Liver (tissue), 9 donors: ENCODE measurements around the gene RIMBP2. TPM values are rescaled to one million over a fixed set of nuclear protein-coding genes. Genes with fewer than 3 reads are reported as not detected.

Source experiments
- DNase-seq: peaks from one replicate; pipeline ENCODE4 v3.0.0-alpha.2; 2017; ENCODE audit warnings: low spot score
- H3K27ac ChIP-seq, 2 donors: one replicate each; pipeline ENCODE4 v1.7.0; 2013; ENCODE audit warnings: inconsistent platforms in 2 of 2, low read length in 2 of 2, control low read depth in 1 of 2, low read depth in 1 of 2, mild to moderate bottlenecking in 1 of 2
- H3K27me3 ChIP-seq, 4 donors: one replicate each; pipeline versions ENCODE4 v1.6.1 to v1.7.0; 2013; ENCODE audit warnings: low read length in 3 of 4, inconsistent platforms in 1 of 4, mild to moderate bottlenecking in 1 of 4, moderate library complexity in 1 of 4; ENCODE audit not compliant: control insufficient read depth in 4 of 4, insufficient read depth in 4 of 4
- H3K36me3 ChIP-seq, 4 donors: one replicate each; pipeline versions ENCODE4 v1.6.1 to v1.7.0; 2013; ENCODE audit warnings: low read length in 3 of 4, mild to moderate bottlenecking in 3 of 4, low read depth in 1 of 4, moderate library complexity in 1 of 4; ENCODE audit not compliant: control insufficient read depth in 4 of 4, insufficient read depth in 3 of 4
- H3K4me1 ChIP-seq, 4 donors: one replicate each; pipeline versions ENCODE4 v1.6.1 to v1.7.0; 2013; ENCODE audit warnings: low read length in 3 of 4, mild to moderate bottlenecking in 3 of 4, moderate library complexity in 1 of 4; ENCODE audit not compliant: control insufficient read depth in 4 of 4, insufficient read depth in 4 of 4
- H3K4me3 ChIP-seq, 3 donors: one replicate each; pipeline versions ENCODE4 v1.6.1 to v1.7.0; 2013; ENCODE audit warnings: low read length in 3 of 3, control low read depth in 1 of 3, low read depth in 1 of 3, mild to moderate bottlenecking in 1 of 3
- H3K9ac ChIP-seq, 2 donors: one replicate each; pipeline ENCODE4 v1.7.0; 2013; ENCODE audit warnings: low read length in 2 of 2, mild to moderate bottlenecking in 2 of 2, moderate library complexity in 2 of 2, control low read depth in 1 of 2, low read depth in 1 of 2
- H3K9me3 ChIP-seq, 4 donors: one replicate each; pipeline versions ENCODE4 v1.6.1 to v1.7.0; 2013; ENCODE audit warnings: low read length in 3 of 4; ENCODE audit not compliant: control insufficient read depth in 4 of 4
- ATF3 ChIP-seq: IDR thresholded peaks from 2 replicates; pipeline ENCODE4 v1.6.1; 2016; ENCODE audit warnings: antibody characterized with exemption
- EGR1 ChIP-seq, 2 donors: IDR thresholded peaks; 2 replicates each; pipeline ENCODE4 v1.6.1; 2016 to 2018; ENCODE audit warnings: antibody characterized with exemption in 2 of 2, low read depth in 2 of 2
- FOXA1 ChIP-seq: IDR thresholded peaks from 2 replicates; pipeline ENCODE4 v1.6.1; 2016; ENCODE audit warnings: antibody characterized with exemption
- FOXA2 ChIP-seq: IDR thresholded peaks from 2 replicates; pipeline ENCODE4 v1.6.1; 2016; ENCODE audit warnings: antibody characterized with exemption
- GABPA ChIP-seq, 2 donors: IDR thresholded peaks in 1 of 2; conservative IDR thresholded peaks in 1 of 2; 2 replicates each; pipeline ENCODE4 v1.6.1; 2016; ENCODE audit warnings: antibody characterized with exemption in 2 of 2, mild to moderate bottlenecking in 1 of 2, moderate library complexity in 1 of 2
- HNF4A ChIP-seq, 2 donors: conservative IDR thresholded peaks; 2 replicates each; pipeline ENCODE4 v1.6.1; 2016; ENCODE audit warnings: antibody characterized with exemption in 2 of 2, mild to moderate bottlenecking in 2 of 2
- HNF4G ChIP-seq: IDR thresholded peaks from 2 replicates; pipeline ENCODE4 v1.6.1; 2016; ENCODE audit warnings: antibody characterized with exemption
- JUND ChIP-seq, 2 donors: IDR thresholded peaks; 2 replicates each; pipeline ENCODE4 v1.6.1; 2016; ENCODE audit warnings: antibody characterized with exemption in 2 of 2
- MAX ChIP-seq: IDR thresholded peaks from 2 replicates; pipeline ENCODE4 v1.6.1; 2016; ENCODE audit warnings: antibody characterized with exemption
- RAD21 ChIP-seq, 2 donors: IDR thresholded peaks; 2 replicates each; pipeline ENCODE4 v1.6.1; 2016; ENCODE audit warnings: antibody characterized with exemption in 2 of 2, mild to moderate bottlenecking in 2 of 2
- REST ChIP-seq: IDR thresholded peaks from 2 replicates; pipeline ENCODE4 v1.6.1; 2016; ENCODE audit warnings: antibody characterized with exemption, mild to moderate bottlenecking
- RXRA ChIP-seq, 2 donors: IDR thresholded peaks; 2 replicates each; pipeline ENCODE4 v1.6.1; 2017 to 2018; ENCODE audit warnings: antibody characterized with exemption in 2 of 2, mild to moderate bottlenecking in 1 of 2
- SP1 ChIP-seq: IDR thresholded peaks from 2 replicates; pipeline ENCODE4 v1.6.1; 2018; ENCODE audit warnings: antibody characterized with exemption, mild to moderate bottlenecking
- TAF1 ChIP-seq: conservative IDR thresholded peaks from 2 replicates; pipeline ENCODE4 v1.6.1; 2016; ENCODE audit warnings: antibody characterized with exemption, mild to moderate bottlenecking
- YY1 ChIP-seq: IDR thresholded peaks from 2 replicates; pipeline ENCODE4 v1.6.1; 2016; ENCODE audit warnings: antibody characterized with exemption, mild to moderate bottlenecking
- ZBTB33 ChIP-seq: IDR thresholded peaks from 2 replicates; pipeline ENCODE4 v1.6.1; 2016; ENCODE audit warnings: antibody characterized with exemption
- WGBS: extraction: QIAGEN DNeasy Blood & Tissue Kit; methylation state at CpG from one replicate; pipeline ENCODE4 v1.1.7; 2013; 5-methylcytosine and 5-hydroxymethylcytosine counted together
- polyA plus RNA-seq, 2 donors: library from polyadenylated mRNA; stranded (reverse) in 1 of 2; unstranded in 1 of 2; fragments of 200-250 nt in 1 of 2; fragments of >200 nt in 1 of 2; fragmentation: Nextera tagmentation in 1 of 2; extraction: Ambion mirVana in 1 of 2; gene quantifications; one replicate each; pipeline versions ENCODE4 v1.2.1 to v1.2.3, GENCODE V29; 2013 to 2015
- total RNA-seq, 2 donors: library from RNA; depleted of rRNA; stranded (reverse); fragments of >200 nt; gene quantifications; one replicate each; pipeline ENCODE4 v1.2.3, GENCODE V29; 2014
- donor health status: healthy.
- donor health status: healthy.
- donor health status: healthy.
- donor health status: healthy.
- donor health status: healthy.

Gene RIMBP2
- total and polyA plus RNA-seq, 4 donors, result 0.01 to 0.17 (median 0.09) TPM; not detected in 1

- Histone ChIP-seq H3K9ac (no peak overlapping the region), H3K36me3 (no peaks in the 10 kb centered on the region), H3K4me3 (no peak overlapping the region), H3K9me3 (no peaks in the 10 kb centered on the region), H3K4me1 (no peaks in the 10 kb centered on the region), H3K27me3 (no peaks in the 10 kb centered on the region), H3K27ac (no peak overlapping the region)
- TF ChIP-seq MAX, result no peak
- no peak for TF ChIP-seq FOXA1
- no peak for TF ChIP-seq TAF1
- TF ChIP-seq ZBTB33, result no peak
- TF ChIP-seq RXRA (IDR thresholded peaks at IDR 0.05), result no peak
- no peak for TF ChIP-seq RAD21 (IDR thresholded peaks at IDR 0.05)
- no peak for TF ChIP-seq ATF3
- no peak for TF ChIP-seq FOXA2
- TF ChIP-seq JUND (IDR thresholded peaks at IDR 0.05), result no peak
- no peak for TF ChIP-seq REST
- TF ChIP-seq YY1, result no peak
- TF ChIP-seq HNF4A (conservative IDR thresholded peaks at IDR 0.05), result no peak
- no peak for TF ChIP-seq HNF4G
- no peak for TF ChIP-seq GABPA (IDR thresholded peaks at IDR 0.05 in 1 of 2, conservative IDR thresholded peaks at IDR 0.05 in 1 of 2)
- TF ChIP-seq SP1, result no peak
- no peak for TF ChIP-seq EGR1 (IDR thresholded peaks at IDR 0.05; ENCODE audit: low read depth in 2 of 2)
- 91% methylated on average over 36 of the region's 36 CpGs for WGBS
- DNase-seq, result no peak
Measured at GRCh38 chr12:130424858-130425697, 291.0 kb downstream of the RIMBP2 start.
